GM23338 (cell line): ENCODE data around the gene SLC2A11. TPM values are rescaled to one million over a fixed set of nuclear protein-coding genes. Genes with fewer than 3 reads are reported as not detected.

Source experiments
- ATAC-seq: fragments of 200-7000 bp; cut with Tn5 transposase; 3 replicates; pipeline ENCODE4 v1.9.1; 2020
- DNase-seq: peaks from one replicate; pipeline ENCODE4 v3.0.0-alpha.2; 2015; ENCODE audit warnings: low spot score
- H2AFZ ChIP-seq: fragments of 200-600 bp; sonication (generic); 2 replicates; pipeline ENCODE4 v1.8.0; 2016; ENCODE audit warnings: antibody characterized with exemption, mild to moderate bottlenecking, moderate library complexity
- H3F3A ChIP-seq: fragments of 200-600 bp; sonication (generic); replicated peaks from 2 replicates; pipeline ENCODE4 v1.8.0; 2017; ENCODE audit warnings: antibody characterized with exemption, mixed run types, low read depth
- H3K27ac ChIP-seq: fragments of 200-600 bp; sonication (generic); 2 replicates; pipeline ENCODE4 v1.6.1; 2016; ENCODE audit warnings: low read depth
- H3K27me3 ChIP-seq: fragments of 200-600 bp; sonication (generic); 2 replicates; pipeline ENCODE4 v1.8.0; 2016; ENCODE audit warnings: mild to moderate bottlenecking, mixed run types, moderate library complexity; ENCODE audit not compliant: insufficient read depth
- H3K36me3 ChIP-seq: fragments of 200-600 bp; sonication (generic); 2 replicates; pipeline ENCODE4 v1.8.0; 2016; ENCODE audit warnings: mild to moderate bottlenecking; ENCODE audit not compliant: insufficient read depth
- H3K4me1 ChIP-seq: fragments of 200-600 bp; sonication (generic); 2 replicates; pipeline ENCODE4 v1.8.0; 2016; ENCODE audit warnings: mild to moderate bottlenecking, moderate library complexity; ENCODE audit not compliant: insufficient read depth
- H3K4me2 ChIP-seq: fragments of 200-600 bp; sonication (generic); 2 replicates; pipeline ENCODE4 v1.7.1; 2017; ENCODE audit warnings: mixed run types
- H3K4me3 ChIP-seq: fragments of 200-600 bp; sonication (generic); 2 replicates; pipeline ENCODE4 v1.6.1; 2016; ENCODE audit warnings: mixed run types
- H3K79me2 ChIP-seq: fragments of 200-600 bp; sonication (generic); replicated peaks from 2 replicates; pipeline ENCODE4 v1.8.0; 2017; ENCODE audit warnings: mild to moderate bottlenecking; ENCODE audit not compliant: insufficient read depth
- H3K9me2 ChIP-seq: fragments of 200-600 bp; sonication (generic); 2 replicates; pipeline ENCODE4 v1.8.0; 2017; ENCODE audit not compliant: insufficient read depth
- H4K20me1 ChIP-seq: fragments of 200-600 bp; sonication (generic); replicated peaks from 2 replicates; pipeline ENCODE4 v1.8.0; 2017; ENCODE audit warnings: mild to moderate bottlenecking; ENCODE audit not compliant: insufficient read depth
- H3K27ac Mint-ChIP-seq: 2 replicates; pipeline ENCODE4 v1.8.0; 2020; ENCODE audit warnings: inconsistent platforms, mild to moderate bottlenecking, moderate library complexity, mixed read lengths
- H3K27me3 Mint-ChIP-seq: 3 replicates; pipeline ENCODE4 v1.8.0; 2022; ENCODE audit warnings: low read depth, mild to moderate bottlenecking, moderate library complexity, mixed read lengths, inconsistent platforms; ENCODE audit not compliant: insufficient read depth, poor library complexity
- H3K36me3 Mint-ChIP-seq: 3 replicates; pipeline ENCODE4 v1.8.0; 2021; ENCODE audit warnings: low read depth, mild to moderate bottlenecking, inconsistent platforms, moderate library complexity, mixed read lengths
- H3K4me1 Mint-ChIP-seq: 3 replicates; pipeline ENCODE4 v1.8.0; 2020; ENCODE audit warnings: mild to moderate bottlenecking, inconsistent platforms, mixed read lengths
- H3K4me3 Mint-ChIP-seq: 3 replicates; pipeline ENCODE4 v1.8.0; 2021; ENCODE audit warnings: moderate library complexity, mild to moderate bottlenecking, inconsistent platforms, mixed read lengths
- H3K9me3 Mint-ChIP-seq: 3 replicates; pipeline ENCODE4 v1.8.0; 2020; ENCODE audit warnings: moderate library complexity, mild to moderate bottlenecking, inconsistent platforms, mixed read lengths
- EZH2phosphoT487 ChIP-seq: fragments of 200-600 bp; sonication (generic); IDR thresholded peaks from one replicate; pipeline ENCODE4 v1.8.1; 2018; ENCODE audit warnings: antibody characterized with exemption; ENCODE audit not compliant: unreplicated experiment
- POLR2AphosphoS5 ChIP-seq: IDR thresholded peaks from 2 replicates; pipeline ENCODE4 v1.6.1; 2016; ENCODE audit warnings: antibody characterized with exemption, low read depth
- STAT1 ChIP-seq: IDR thresholded peaks from one replicate; pipeline ENCODE4 v1.6.1; 2016; ENCODE audit warnings: antibody characterized with exemption; ENCODE audit not compliant: unreplicated experiment
- ZNF331 ChIP-seq: fragments of 250-450 bp; sonication (Bioruptor Pico); IDR thresholded peaks from 2 replicates; pipeline ENCODE4 v1.5.0; 2020; ENCODE audit warnings: low read depth, mild to moderate bottlenecking, moderate library complexity
- polyA plus RNA-seq: library from polyadenylated mRNA; unstranded; fragments of >200 nt; fragmentation: Nextera tagmentation; extraction: Ambion mirVana; gene quantifications from 2 replicates; pipeline ENCODE4 v1.2.1, GENCODE V29; 2016
- total RNA-seq: library from RNA; depleted of rRNA; stranded (reverse); fragments of >200 nt; shearing (Covaris generic); gene quantifications from 2 replicates; pipeline ENCODE4 v1.2.3, GENCODE V29; 2014
- TF ChIP-seq, protein P1 (sequence below): fragments of 250-450 bp; sonication (Bioruptor Pico); IDR thresholded peaks from 2 replicates; pipeline ENCODE4 v1.5.0; 2020; ENCODE audit warnings: mild to moderate bottlenecking, moderate library complexity
- TF ChIP-seq, protein P2 (sequence below): IDR thresholded peaks from one replicate; pipeline ENCODE4 v1.6.1; 2018; ENCODE audit warnings: antibody characterized with exemption; ENCODE audit not compliant: unreplicated experiment

SLC2A11 gene
- total and polyA plus RNA-seq, 2 experiments from 2014 or later: 7.1 to 21.8 TPM

DNA sequence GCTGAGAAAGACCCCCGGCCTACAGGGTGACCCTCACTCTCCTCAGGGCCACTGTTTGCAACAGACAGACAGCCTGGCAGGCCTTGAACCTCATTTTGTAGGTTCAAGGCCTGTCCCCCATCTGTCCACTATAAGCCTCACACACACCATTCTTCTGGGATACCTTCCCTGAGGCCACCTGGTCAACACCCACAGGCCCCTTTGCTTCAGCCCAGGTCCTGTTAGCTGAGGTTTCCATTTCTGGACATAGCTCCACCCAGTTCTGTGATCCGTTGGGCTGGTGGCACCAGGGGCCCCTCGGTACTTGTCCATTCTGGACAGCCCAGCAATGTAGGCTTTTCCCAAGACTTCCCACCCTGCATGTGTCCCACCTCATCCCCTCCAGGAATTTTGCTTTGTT, 39.6 kb downstream of the SLC2A11 start (continued):
- TF ChIP-seq, protein P1, sequence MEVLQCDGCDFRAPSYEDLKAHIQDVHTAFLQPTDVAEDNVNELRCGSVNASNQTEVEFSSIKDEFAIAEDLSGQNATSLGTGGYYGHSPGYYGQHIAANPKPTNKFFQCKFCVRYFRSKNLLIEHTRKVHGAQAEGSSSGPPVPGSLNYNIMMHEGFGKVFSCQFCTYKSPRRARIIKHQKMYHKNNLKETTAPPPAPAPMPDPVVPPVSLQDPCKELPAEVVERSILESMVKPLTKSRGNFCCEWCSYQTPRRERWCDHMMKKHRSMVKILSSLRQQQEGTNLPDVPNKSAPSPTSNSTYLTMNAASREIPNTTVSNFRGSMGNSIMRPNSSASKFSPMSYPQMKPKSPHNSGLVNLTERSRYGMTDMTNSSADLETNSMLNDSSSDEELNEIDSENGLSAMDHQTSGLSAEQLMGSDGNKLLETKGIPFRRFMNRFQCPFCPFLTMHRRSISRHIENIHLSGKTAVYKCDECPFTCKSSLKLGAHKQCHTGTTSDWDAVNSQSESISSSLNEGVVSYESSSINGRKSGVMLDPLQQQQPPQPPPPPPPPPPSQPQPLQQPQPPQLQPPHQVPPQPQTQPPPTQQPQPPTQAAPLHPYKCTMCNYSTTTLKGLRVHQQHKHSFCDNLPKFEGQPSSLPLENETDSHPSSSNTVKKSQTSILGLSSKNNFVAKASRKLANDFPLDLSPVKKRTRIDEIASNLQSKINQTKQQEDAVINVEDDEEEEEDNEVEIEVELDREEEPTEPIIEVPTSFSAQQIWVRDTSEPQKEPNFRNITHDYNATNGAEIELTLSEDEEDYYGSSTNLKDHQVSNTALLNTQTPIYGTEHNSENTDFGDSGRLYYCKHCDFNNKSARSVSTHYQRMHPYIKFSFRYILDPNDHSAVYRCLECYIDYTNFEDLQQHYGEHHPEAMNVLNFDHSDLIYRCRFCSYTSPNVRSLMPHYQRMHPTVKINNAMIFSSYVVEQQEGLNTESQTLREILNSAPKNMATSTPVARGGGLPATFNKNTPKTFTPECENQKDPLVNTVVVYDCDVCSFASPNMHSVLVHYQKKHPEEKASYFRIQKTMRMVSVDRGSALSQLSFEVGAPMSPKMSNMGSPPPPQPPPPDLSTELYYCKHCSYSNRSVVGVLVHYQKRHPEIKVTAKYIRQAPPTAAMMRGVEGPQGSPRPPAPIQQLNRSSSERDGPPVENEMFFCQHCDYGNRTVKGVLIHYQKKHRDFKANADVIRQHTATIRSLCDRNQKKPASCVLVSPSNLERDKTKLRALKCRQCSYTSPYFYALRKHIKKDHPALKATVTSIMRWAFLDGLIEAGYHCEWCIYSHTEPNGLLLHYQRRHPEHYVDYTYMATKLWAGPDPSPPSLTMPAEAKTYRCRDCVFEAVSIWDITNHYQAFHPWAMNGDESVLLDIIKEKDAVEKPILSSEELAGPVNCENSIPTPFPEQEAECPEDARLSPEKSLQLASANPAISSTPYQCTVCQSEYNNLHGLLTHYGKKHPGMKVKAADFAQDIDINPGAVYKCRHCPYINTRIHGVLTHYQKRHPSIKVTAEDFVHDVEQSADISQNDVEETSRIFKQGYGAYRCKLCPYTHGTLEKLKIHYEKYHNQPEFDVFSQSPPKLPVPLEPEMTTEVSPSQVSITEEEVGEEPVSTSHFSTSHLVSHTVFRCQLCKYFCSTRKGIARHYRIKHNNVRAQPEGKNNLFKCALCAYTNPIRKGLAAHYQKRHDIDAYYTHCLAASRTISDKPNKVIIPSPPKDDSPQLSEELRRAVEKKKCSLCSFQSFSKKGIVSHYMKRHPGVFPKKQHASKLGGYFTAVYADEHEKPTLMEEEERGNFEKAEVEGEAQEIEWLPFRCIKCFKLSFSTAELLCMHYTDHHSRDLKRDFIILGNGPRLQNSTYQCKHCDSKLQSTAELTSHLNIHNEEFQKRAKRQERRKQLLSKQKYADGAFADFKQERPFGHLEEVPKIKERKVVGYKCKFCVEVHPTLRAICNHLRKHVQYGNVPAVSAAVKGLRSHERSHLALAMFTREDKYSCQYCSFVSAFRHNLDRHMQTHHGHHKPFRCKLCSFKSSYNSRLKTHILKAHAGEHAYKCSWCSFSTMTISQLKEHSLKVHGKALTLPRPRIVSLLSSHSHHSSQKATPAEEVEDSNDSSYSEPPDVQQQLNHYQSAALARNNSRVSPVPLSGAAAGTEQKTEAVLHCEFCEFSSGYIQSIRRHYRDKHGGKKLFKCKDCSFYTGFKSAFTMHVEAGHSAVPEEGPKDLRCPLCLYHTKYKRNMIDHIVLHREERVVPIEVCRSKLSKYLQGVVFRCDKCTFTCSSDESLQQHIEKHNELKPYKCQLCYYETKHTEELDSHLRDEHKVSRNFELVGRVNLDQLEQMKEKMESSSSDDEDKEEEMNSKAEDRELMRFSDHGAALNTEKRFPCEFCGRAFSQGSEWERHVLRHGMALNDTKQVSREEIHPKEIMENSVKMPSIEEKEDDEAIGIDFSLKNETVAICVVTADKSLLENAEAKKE: no peak
- no peak for TF ChIP-seq ZNF331

DNA sequence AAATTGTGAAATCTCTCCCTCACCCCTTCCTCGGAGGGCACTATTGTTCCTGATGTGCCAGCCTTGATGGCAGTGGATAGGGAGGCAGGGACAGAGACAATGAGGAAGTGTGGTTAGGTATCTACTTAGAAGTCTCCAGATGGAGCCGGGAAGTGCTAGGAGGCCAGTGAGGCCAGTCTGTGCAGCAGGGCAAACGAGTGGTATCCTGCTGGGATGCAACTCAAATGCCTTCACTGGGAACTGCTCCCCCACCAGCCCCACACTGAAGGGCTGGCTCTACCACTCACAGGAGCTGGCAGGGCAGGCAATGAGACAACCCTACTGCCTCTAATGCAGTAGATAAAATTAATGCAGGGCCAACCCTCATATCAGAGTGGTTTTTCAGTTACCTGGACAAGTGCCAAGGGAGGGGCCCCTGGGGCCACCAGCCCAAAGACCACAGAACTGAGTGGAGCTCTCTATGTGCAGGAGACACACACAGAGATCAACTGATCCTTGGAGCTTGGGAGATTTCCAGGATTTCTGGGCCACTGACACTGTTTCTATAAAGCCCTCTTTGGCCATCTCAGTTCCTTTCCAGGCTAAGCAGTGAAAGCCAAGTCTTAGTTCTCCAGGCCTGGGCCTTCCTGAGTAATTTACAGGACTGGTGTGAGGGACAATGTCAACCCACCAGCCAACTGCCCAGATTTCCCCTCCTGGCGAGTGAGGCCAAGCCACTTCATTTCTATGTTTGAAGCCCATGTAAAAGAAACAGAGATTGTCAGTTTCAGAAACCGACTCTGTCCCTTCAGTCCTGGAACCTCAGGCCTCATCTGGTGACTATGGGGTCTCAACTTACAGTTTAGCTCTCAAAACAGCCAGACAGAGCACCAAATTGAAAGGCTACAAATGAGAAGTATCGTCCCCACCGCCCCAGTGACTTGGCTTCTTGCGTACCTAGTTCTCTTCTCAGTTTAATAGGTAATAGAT, 40.6 kb downstream of the SLC2A11 start:
- H3K9me2 ChIP-seq: no peaks in the 10 kb centered on the region
- ATAC-seq (no peak; the same call in 2 of the 3 replicates), DNase-seq (no peak)
- H3K4me3 ChIP-seq: no peak overlapping the region
- peaks cover 27% of the 10 kb centered on the region for H3F3A ChIP-seq
- H3K79me2 ChIP-seq: peaks cover 12% of the 10 kb centered on the region
- H3K4me3 Mint-ChIP-seq: 0 out of 3 replicates have a peak overlapping the region, but pooled peaks have one; percentile 5
- H3K9me3 Mint-ChIP-seq: peaks cover 24% of the 10 kb centered on the region
- H3K27ac ChIP-seq: 0 out of 2 replicates have a peak overlapping the region, but pooled peaks have one; percentile 45
- H3K27ac Mint-ChIP-seq: 0 out of 2 replicates have a peak overlapping the region, but pooled peaks have one; percentile 7
- H2AFZ ChIP-seq: no peak overlapping the region
- peaks cover 55% of the 10 kb centered on the region for H3K36me3 Mint-ChIP-seq
- peaks cover 6% of the 10 kb centered on the region for H3K36me3 ChIP-seq
- peaks cover 7% of the 10 kb centered on the region for H4K20me1 ChIP-seq
- H3K27me3 Mint-ChIP-seq: peaks cover 26% of the 10 kb centered on the region
- peaks cover 15% of the 10 kb centered on the region; the same call in 1 of the 2 replicates for H3K4me1 ChIP-seq
- TF ChIP-seq, protein P2, sequence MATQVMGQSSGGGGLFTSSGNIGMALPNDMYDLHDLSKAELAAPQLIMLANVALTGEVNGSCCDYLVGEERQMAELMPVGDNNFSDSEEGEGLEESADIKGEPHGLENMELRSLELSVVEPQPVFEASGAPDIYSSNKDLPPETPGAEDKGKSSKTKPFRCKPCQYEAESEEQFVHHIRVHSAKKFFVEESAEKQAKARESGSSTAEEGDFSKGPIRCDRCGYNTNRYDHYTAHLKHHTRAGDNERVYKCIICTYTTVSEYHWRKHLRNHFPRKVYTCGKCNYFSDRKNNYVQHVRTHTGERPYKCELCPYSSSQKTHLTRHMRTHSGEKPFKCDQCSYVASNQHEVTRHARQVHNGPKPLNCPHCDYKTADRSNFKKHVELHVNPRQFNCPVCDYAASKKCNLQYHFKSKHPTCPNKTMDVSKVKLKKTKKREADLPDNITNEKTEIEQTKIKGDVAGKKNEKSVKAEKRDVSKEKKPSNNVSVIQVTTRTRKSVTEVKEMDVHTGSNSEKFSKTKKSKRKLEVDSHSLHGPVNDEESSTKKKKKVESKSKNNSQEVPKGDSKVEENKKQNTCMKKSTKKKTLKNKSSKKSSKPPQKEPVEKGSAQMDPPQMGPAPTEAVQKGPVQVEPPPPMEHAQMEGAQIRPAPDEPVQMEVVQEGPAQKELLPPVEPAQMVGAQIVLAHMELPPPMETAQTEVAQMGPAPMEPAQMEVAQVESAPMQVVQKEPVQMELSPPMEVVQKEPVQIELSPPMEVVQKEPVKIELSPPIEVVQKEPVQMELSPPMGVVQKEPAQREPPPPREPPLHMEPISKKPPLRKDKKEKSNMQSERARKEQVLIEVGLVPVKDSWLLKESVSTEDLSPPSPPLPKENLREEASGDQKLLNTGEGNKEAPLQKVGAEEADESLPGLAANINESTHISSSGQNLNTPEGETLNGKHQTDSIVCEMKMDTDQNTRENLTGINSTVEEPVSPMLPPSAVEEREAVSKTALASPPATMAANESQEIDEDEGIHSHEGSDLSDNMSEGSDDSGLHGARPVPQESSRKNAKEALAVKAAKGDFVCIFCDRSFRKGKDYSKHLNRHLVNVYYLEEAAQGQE: no peak
- no peak for TF ChIP-seq STAT1
- TF ChIP-seq EZH2phosphoT487: no peak
- TF ChIP-seq POLR2AphosphoS5: no peak
- H3K27me3 ChIP-seq: peaks cover 10% of the 10 kb centered on the region; the same call in 1 of the 2 replicates
- no peak overlapping the region for H3K4me2 ChIP-seq
- peaks cover 24% of the 10 kb centered on the region for H3K4me1 Mint-ChIP-seq
